Hepatocyte (in vitro differentiated cells): ENCODE data around the gene ADH4.

Experiments
- CTCF ChIP-seq: fragments of 200-600 bp; sonication (generic); IDR thresholded peaks from 2 replicates; pipeline ENCODE4 v1.5.1; 2016; ENCODE audit warnings: antibody characterized with exemption, mild to moderate bottlenecking; ENCODE audit not compliant: poor library complexity
- EZH2phosphoT487 ChIP-seq: fragments of 200-600 bp; sonication (generic); IDR thresholded peaks from one replicate; pipeline ENCODE4 v1.6.1; 2018; ENCODE audit warnings: antibody characterized with exemption, mild to moderate bottlenecking, low read depth, moderate library complexity; ENCODE audit not compliant: unreplicated experiment, severe bottlenecking

- TF ChIP-seq CTCF (no peak), EZH2phosphoT487 (no peak)
These were observed 21.9 kb upstream of the ADH4 start for GRCh38 chr4:99165978-99166377.
